Activated CD8-positive, alpha-beta memory T cell treated with anti-CD3 and anti-CD28 coated beads, Interleukin-2, amount 10 ng/mL, durations not matched to agents 7 days and 5 days (primary cell): ENCODE measurements around the gene ZNF385C. TPM values are rescaled to one million over a fixed set of nuclear protein-coding genes. Genes with fewer than 3 reads are reported as not detected.

ENCODE experiments used
- ATAC-seq: fragments of 150-1000 bp; cut with Tn5 transposase; one replicate; pipeline ENCODE4 v1.10.0; 2021; ENCODE audit warnings: moderate library complexity
- CTCF ChIA-PET: fragments of 350-600 bp; sonication (Branson Sonifier 250); formaldehyde crosslinking; loops from one replicate; lab custom pipeline; 2021; ENCODE audit warnings: antibody characterized with exemption; lab: Charles Lee
- DNase-seq: peaks from one replicate; pipeline ENCODE4 v3.0.0-alpha.2; 2020
- H3K27ac Mint-ChIP-seq: one replicate; pipeline ENCODE4 v1.8.0; 2021; ENCODE audit warnings: mild to moderate bottlenecking, mixed read lengths
- H3K27me3 Mint-ChIP-seq: one replicate; pipeline ENCODE4 v1.8.0; 2021; ENCODE audit warnings: mixed read lengths
- H3K36me3 Mint-ChIP-seq: one replicate; pipeline ENCODE4 v1.8.0; 2021; ENCODE audit warnings: mild to moderate bottlenecking, mixed read lengths
- H3K4me1 Mint-ChIP-seq: one replicate; pipeline ENCODE4 v1.8.0; 2021; ENCODE audit warnings: mixed read lengths
- H3K4me3 Mint-ChIP-seq: one replicate; pipeline ENCODE4 v1.8.0; 2021; ENCODE audit warnings: mild to moderate bottlenecking, moderate library complexity, mixed read lengths
- H3K9me3 Mint-ChIP-seq: one replicate; pipeline ENCODE4 v1.8.0; 2022; ENCODE audit warnings: low read depth, mixed read lengths
- total RNA-seq, 2 experiments: library from RNA; stranded (reverse); gene quantifications; one replicate each; pipeline ENCODE4 v1.2.3, GENCODE V29; 2021

Gene ZNF385C
- total RNA-seq, 2 experiments from 2014 or later, result 0.12 to 0.18 TPM

DNA sequence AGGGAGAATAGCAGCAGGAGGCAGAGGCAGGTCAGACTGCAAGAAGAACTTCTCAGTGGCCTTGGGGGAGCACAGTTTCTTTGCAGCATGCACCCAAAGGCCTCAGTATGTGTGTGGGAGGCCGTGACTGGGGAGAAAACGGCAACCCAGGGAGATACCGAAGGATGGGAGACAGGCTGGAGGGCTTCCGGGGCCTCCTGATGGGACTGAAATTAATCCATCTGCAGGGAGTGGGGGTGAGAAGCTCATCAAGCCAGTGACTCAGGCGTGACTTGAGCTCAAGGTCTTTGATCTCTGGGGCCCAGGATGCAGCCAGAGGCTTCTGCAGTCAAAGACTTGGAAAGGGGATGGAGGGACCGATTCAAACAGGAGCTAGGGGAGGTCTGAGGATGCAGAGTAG lies 42.8 kb downstream of the ZNF385C start:
- CTCF ChIA-PET, result interaction anchor here (0.6 to 1.0 kb wide), 3 partner anchors 12 to 63 kb away, joined by 3 to 4 read pairs (median 3); partner anchors contain the start of gene DNAJC7
- H3K27me3 Mint-ChIP-seq, result peaks cover 40% of the 10 kb centered on the region
- no peak overlapping the region for H3K4me3 Mint-ChIP-seq
- no peak for DNase-seq
- no peaks in the 10 kb centered on the region for H3K36me3 Mint-ChIP-seq
- no peaks in the 10 kb centered on the region for H3K9me3 Mint-ChIP-seq
- H3K4me1 Mint-ChIP-seq, result peaks cover 2% of the 10 kb centered on the region
- H3K27ac Mint-ChIP-seq, result no peak overlapping the region
- ATAC-seq, result no peak

DNA sequence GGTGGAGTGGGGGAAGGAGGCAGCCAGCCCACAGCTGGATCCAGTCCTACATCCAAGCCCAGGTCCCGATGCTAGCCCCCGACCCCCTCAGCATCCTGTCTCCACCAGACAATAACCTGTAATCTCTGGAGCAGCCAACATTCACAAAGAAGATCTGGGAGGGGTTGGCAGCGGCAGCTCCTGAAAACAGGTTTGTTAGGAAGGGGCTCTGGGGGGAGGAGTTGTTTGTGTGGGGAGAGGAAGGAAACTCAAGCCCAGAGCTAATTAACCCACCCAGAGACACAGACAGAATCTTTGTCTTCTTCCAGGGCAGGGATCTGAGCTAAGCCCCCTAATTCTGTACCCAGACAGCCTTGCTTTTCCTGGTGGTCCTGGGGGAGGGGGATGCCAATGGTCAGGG lies 43.2 kb downstream of the ZNF385C start:
- H3K27ac Mint-ChIP-seq, result no peak overlapping the region
- H3K4me1 Mint-ChIP-seq, result peaks cover 2% of the 10 kb centered on the region
- no peak for ATAC-seq
- CTCF ChIA-PET, result interaction anchor here (0.6 to 1.0 kb wide), 3 partner anchors 13 to 63 kb away, joined by 3 to 4 read pairs (median 3); partner anchors contain the start of gene DNAJC7
- H3K36me3 Mint-ChIP-seq, result no peaks in the 10 kb centered on the region
- no peak for DNase-seq
- H3K4me3 Mint-ChIP-seq, result no peak overlapping the region
- no peaks in the 10 kb centered on the region for H3K9me3 Mint-ChIP-seq
- H3K27me3 Mint-ChIP-seq, result peaks cover 41% of the 10 kb centered on the region

DNA sequence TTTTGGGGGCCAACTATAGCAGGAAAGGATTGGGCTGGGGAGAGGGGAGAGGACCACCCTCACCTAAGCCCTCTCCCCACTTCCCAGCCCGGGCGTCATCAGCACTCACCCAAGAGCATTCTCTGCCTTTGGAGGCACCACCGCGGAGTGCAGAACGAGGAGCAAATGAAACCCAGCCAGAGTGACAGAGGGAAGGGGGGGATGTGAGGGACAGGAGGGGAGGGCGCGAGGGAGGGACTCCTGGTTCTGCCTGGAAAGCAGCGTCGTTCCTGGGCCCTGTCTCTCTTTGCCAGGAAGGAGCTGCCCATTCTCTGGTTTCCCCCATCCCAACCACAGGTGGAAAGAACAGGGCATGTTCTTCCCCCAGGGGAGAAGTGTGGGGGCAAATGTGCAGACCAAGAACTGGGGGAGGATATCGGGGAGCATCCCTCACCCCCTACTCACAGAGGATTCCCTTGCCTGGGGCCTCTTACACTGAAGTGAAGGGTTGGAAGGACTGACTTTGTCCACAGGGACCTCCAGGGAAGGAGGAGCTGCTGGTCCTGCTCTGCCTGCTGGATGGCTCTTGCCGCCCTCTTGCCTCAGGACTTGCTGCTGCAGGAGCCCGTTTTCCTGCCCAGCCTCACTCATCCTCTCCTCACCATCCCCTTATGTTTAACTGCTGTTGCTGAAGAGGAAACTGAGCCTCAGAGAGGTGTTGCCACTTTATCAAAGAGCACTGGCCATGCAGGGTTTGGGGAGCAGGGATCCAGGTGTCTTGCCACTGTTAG lies 44.4 kb downstream of the ZNF385C start:
- Mint-ChIP-seq H3K27me3 (peaks cover 51% of the 10 kb centered on the region), H3K4me3 (no peak overlapping the region), H3K27ac (no peak overlapping the region), H3K9me3 (no peaks in the 10 kb centered on the region), H3K36me3 (no peaks in the 10 kb centered on the region), H3K4me1 (peaks cover 4% of the 10 kb centered on the region)
- no peak for ATAC-seq
- no peak for DNase-seq
- CTCF ChIA-PET, result interaction anchor here (1.0 kb wide), 1 partner anchor 47 kb away, joined by 3 read pairs; no protein-coding TSS in a partner anchor

DNA sequence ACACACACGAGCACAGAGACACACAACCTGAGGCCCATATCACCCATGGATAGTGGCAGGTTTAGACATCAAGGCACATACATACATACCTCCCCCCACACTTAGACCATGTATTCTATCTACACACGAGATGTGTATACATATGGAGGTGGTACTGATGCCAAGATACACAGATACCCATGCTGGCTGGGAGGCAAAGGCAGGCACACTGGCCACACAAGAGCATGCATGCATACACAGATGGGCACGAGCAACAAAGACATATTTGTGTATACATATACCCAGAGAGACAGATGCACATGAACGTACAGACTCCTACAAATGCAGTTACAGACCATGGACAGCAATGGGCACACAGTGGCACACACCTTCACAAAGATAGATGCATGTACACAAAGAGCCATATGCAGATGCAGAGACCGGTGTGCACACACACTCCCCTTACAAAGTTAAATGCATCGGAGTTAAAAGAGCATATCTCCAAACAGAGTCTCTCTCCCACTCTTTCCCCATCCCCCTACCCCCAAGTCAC lies 45.9 kb downstream of the ZNF385C start:
- CTCF ChIA-PET, result no interaction called here
- Mint-ChIP-seq H3K4me3 (no peak overlapping the region), H3K9me3 (no peaks in the 10 kb centered on the region), H3K4me1 (peaks cover 4% of the 10 kb centered on the region), H3K27me3 (peaks cover 55% of the 10 kb centered on the region), H3K27ac (no peak overlapping the region), H3K36me3 (no peaks in the 10 kb centered on the region)
- no peak for DNase-seq
- ATAC-seq, result no peak

DNA sequence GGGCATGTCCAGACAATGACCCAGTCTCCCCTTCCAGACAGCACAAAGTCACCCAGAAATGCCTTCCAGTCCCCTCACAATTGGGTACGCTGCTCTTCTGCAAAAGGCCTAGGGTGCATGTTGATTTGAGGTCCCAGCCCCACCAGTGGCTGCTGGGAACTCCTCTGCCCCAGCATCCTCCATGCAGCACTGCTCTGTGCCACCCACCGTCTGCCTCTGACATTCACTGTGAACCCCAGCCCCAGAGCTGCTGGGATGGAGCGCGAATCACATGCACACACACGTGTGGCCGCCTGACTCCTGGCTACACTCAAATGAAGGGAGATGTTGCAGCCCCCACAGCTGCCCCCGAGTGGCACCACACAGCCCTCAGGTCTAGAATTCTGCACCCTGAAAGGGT lies 46.6 kb downstream of the ZNF385C start:
- DNase-seq, result no peak
- peaks cover 55% of the 10 kb centered on the region for H3K27me3 Mint-ChIP-seq
- H3K4me3 Mint-ChIP-seq, result no peak overlapping the region
- CTCF ChIA-PET, result interaction anchor here (0.8 to 1.1 kb wide), 4 partner anchors 25 to 68 kb away, joined by 3 to 6 read pairs (median 4); no protein-coding TSS in a partner anchor
- no peaks in the 10 kb centered on the region for H3K36me3 Mint-ChIP-seq
- H3K9me3 Mint-ChIP-seq, result no peaks in the 10 kb centered on the region
- no peak overlapping the region for H3K27ac Mint-ChIP-seq
- ATAC-seq, result no peak
- H3K4me1 Mint-ChIP-seq, result peaks cover 4% of the 10 kb centered on the region

DNA sequence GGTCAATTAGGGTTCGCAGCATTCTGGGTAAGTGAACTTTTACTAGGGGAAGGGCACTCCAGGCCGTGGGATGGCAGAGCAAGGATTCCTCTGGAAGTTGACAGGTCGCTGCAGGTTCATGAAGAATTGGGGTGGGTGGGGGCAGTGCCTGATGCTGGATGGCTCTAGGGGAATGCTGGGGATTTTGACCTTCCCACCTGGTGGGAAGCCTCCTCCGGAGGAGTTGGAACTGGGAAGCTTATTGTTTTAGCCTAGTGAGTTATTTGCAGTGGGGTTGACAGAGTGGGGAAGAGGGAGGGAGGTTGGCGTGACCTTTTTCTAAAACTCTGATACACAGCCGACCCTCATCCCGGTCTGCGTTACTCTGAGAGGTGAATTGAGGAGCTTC lies 47.3 kb downstream of the ZNF385C start:
- DNase-seq, result no peak
- Mint-ChIP-seq H3K4me3 (peak overlapping the region; percentile 50), H3K36me3 (no peaks in the 10 kb centered on the region), H3K4me1 (peaks cover 4% of the 10 kb centered on the region), H3K9me3 (no peaks in the 10 kb centered on the region), H3K27ac (no peak overlapping the region), H3K27me3 (peaks cover 55% of the 10 kb centered on the region)
- CTCF ChIA-PET, result interaction anchor here (0.8 to 1.1 kb wide), 5 partner anchors 26 to 69 kb away, joined by 3 to 6 read pairs (median 3); no protein-coding TSS in a partner anchor
- no peak for ATAC-seq

DNA sequence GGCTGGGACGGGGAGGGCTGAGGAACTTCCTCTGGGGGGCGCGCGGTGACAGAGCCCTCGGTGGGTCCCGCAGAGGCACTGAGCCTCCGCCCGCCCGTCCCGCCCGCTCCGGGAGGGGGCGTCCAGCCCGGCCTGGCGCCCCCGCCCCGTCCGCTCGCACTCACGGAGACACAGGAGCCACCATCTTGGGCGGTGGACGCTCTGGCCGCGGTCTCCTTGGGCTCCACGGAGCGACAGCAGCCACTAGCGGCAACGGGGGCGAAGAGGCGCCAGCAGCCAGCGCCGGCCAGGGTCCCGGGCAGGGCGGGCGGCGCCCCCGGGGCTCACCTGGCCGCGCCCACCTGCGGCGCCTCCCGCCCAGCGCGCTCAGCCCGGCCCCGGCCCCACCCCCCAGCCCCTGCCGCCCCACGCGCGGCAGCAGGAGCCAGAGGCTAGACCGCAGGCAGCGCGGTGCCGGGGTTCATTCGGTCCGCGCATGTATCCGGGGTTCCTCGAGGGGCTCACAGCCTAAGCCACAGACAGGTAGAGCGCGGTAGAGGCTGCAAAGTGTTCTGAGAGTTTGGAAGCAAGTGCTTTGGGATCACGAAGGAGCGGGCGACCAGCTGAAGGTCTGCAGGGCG lies 47.8 kb downstream of the ZNF385C start, which contains the start of gene C17orf113:
Gene C17orf113 (minus strand): TSS at position 209 of the 620 bp plus-strand sequence. CDS start 7,225 bp downstream, outside the sequence.
- peak within 1 kb of the TSS; percentile 50 for H3K4me3 Mint-ChIP-seq
- no peaks in the 10 kb centered on the region for H3K36me3 Mint-ChIP-seq
- DNase-seq (peak; percentile 67), ATAC-seq (peak; percentile 83)
- H3K27ac Mint-ChIP-seq, result no peak within 1 kb of the TSS
- peaks cover 55% of the 10 kb centered on the region for H3K27me3 Mint-ChIP-seq
- CTCF ChIA-PET, result interaction anchor here (0.9 to 1.1 kb wide), 4 partner anchors 27 to 51 kb away, joined by 3 to 6 read pairs (median 3); no protein-coding TSS in a partner anchor
- H3K4me1 Mint-ChIP-seq, result peaks cover 4% of the 10 kb centered on the region
- H3K9me3 Mint-ChIP-seq, result no peaks in the 10 kb centered on the region

DNA sequence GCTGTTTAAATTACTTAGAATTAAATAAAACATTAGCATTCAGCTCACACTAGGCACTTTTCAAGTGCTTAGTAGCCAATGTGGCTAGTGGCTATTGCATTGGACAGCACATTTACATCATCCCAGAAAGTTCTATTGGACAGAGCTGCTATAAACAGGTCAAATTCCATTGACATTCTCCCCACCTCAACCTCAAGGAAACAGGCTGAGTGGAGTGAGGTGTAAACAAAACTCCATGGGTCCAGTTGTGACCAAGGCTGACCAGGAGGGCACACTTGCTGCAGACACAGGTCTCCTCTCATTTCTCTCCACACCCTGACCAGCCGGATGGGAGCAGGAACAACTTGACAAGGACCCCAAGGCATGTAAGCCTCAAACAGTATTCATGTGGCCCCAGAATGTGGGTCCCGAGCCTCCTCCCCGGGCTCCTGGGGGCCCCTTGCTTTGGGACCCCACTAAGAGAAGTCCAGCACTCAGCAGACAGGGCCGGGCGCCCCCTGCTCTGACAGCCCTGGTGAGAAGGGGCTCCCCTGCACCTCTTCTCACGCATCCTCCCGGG lies 48.4 kb downstream of the ZNF385C start:
- no peak for DNase-seq
- peak; percentile 16 for ATAC-seq
- Mint-ChIP-seq H3K36me3 (no peaks in the 10 kb centered on the region), H3K27ac (no peak overlapping the region), H3K9me3 (no peaks in the 10 kb centered on the region), H3K4me1 (peaks cover 4% of the 10 kb centered on the region), H3K4me3 (peak overlapping the region; percentile 39), H3K27me3 (peaks cover 49% of the 10 kb centered on the region)
- CTCF ChIA-PET, result interaction anchor here (0.8 to 1.5 kb wide), 7 partner anchors 16 to 89 kb away, joined by 3 to 6 read pairs (median 3); no protein-coding TSS in a partner anchor

DNA sequence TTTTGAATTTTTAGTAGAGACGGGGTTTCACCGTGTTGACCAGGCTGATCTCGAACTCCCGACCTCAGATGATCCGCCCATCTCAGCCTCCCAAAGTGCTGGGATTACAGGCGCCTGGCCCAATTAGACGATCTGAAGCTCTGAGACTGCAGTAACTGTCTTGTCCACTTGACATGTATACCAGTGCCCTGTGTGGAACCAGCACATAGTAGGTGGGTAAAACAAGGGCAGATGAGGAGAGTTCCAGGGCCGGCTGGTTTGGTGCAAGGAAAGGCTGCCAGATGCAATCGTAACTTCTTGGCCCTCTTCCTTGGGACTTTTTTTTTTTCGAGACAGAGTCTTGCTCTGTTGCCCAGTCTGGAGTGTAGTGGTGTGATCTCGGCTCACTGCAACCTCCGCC lies 50.9 kb downstream of the ZNF385C start:
- Mint-ChIP-seq H3K27me3 (peaks cover 32% of the 10 kb centered on the region), H3K4me3 (no peak overlapping the region), H3K36me3 (no peaks in the 10 kb centered on the region), H3K4me1 (peaks cover 4% of the 10 kb centered on the region), H3K27ac (no peak overlapping the region), H3K9me3 (no peaks in the 10 kb centered on the region)
- CTCF ChIA-PET, result interaction anchor here (1.4 kb wide), 1 partner anchor 9 kb away, joined by 3 read pairs; no protein-coding TSS in a partner anchor
- DNase-seq (no peak), ATAC-seq (no peak)

DNA sequence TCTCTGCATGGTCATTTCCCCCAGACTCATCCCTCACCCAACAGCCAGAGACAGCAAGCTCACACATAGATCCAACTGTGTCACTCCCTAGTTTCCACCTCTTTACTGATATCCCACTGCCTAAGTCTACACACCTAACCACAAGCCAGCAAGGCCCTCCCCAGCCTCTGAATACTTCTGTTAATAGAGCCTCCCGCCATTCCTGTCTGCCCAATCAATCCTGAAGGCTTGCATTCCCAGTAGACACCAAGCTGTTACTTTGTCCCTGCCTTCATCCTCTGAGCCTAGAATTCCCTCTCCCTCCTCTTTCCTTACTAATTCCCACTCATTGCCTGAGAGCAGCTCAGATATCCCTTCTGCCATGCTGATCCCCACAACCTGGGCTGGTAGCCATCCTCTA lies 52.6 kb downstream of the ZNF385C start:
- no peak for DNase-seq
- peaks cover 2% of the 10 kb centered on the region for H3K4me1 Mint-ChIP-seq
- peaks cover 15% of the 10 kb centered on the region for H3K27me3 Mint-ChIP-seq
- H3K9me3 Mint-ChIP-seq, result no peaks in the 10 kb centered on the region
- H3K27ac Mint-ChIP-seq, result no peak overlapping the region
- CTCF ChIA-PET, result interaction anchor here (1.3 kb wide), 1 partner anchor 82 kb away, joined by 3 read pairs; no protein-coding TSS in a partner anchor
- no peaks in the 10 kb centered on the region for H3K36me3 Mint-ChIP-seq
- no peak overlapping the region for H3K4me3 Mint-ChIP-seq
- no peak for ATAC-seq

DNA sequence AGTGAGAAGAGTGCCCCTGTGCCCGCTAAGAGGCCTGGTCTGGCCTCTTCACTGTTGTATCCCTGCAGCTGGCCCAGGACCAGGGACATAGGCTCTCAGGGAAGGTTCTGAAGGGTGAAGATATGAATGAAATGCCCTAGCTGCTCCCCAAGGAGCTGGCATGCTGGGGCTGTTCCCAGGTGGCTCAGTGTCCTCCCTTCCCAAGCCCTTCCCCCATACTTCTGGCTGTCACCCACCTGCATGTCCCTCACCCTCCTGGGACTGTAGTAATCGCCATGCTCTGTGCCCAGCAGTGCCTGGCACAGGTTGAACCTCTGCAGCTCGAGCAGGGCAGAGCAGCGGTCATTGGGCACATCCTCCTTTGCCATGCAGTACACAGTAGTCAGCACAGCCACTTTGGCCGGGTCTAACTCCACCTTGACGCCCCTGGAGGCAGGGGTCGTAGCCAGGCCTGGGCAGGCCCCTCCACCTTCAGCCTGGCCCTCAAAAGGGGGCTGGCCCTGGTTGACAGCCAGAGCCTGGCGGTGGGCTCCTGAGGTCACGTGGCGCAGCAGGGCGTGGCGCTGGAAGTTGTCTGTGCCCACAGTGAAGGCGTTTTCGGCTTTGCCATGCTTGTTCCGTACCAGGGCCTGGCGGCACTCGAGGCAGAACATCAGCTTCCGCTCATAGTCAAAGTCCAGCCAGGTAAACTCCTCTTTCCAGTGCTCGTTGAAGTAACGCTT lies 55.5 kb downstream of the ZNF385C start:
- DNase-seq (no peak), ATAC-seq (no peak)
- CTCF ChIA-PET, result interaction anchor here (1.0 to 2.0 kb wide), 2 partner anchors 20 to 576 kb away, joined by 3 to 6 read pairs; no protein-coding TSS in a partner anchor
- no peak overlapping the region for H3K27ac Mint-ChIP-seq
- no peaks in the 10 kb centered on the region for H3K36me3 Mint-ChIP-seq
- H3K4me3 Mint-ChIP-seq, result no peak overlapping the region
- H3K4me1 Mint-ChIP-seq, result no peaks in the 10 kb centered on the region
- no peaks in the 10 kb centered on the region for H3K9me3 Mint-ChIP-seq
- peaks cover 6% of the 10 kb centered on the region for H3K27me3 Mint-ChIP-seq

DNA sequence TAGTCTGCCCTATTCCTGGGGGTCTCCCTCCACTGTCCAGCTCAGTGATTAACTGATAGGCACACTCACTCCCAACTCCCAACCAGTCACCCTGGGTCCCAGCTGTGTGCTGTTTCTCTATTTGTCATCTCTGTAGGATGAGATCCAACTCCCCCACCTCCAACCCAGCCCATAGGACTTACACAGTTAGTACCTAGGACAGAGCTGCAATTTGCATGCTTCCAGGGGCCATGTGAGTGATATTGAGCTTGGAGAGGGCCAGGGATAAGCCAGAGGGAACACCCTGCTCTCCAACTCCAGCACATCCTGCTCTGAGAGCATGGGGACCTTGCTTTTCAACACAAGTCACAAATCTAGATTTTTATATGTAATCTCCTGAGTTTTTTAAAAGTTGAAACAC lies 56.7 kb downstream of the ZNF385C start:
- Mint-ChIP-seq H3K9me3 (no peaks in the 10 kb centered on the region), H3K4me3 (no peak overlapping the region), H3K27me3 (peaks cover 6% of the 10 kb centered on the region), H3K27ac (no peak overlapping the region), H3K4me1 (no peaks in the 10 kb centered on the region), H3K36me3 (no peaks in the 10 kb centered on the region)
- ATAC-seq (no peak), DNase-seq (no peak)
- CTCF ChIA-PET, result interaction anchor here (0.6 to 2.0 kb wide), 7 partner anchors 11 to 577 kb away, joined by 3 to 6 read pairs (median 3); no protein-coding TSS in a partner anchor
